ENCODE results near the gene SCGB2A2. TPM values are rescaled to one million over a fixed set of nuclear protein-coding genes. Genes with fewer than 3 reads are reported as not detected.

The SCGB2A2 gene
- polyA plus RNA-seq, 1 of the 3 experiments (the other 2 are of a cell fraction), result not detected

DNA sequence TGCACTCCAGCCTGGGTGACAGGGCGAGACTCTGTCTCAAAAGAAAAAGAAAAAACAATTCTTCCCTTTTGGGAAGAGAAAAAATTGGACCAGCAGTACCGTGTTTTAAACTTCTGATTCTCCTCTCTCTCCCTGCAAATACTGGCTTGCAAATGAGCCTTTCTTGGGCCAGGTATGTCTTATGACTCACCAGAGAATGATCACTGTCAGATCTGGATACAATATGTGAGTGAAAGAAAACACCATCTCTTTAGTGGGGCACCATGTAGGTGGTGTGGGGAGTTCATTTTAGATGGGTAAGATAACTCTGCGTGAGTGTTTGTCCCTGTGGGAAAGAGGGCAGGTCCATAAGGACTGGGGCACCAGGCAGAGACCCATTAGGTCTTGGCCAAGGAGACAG lies 2.4 kb upstream of the SCGB2A2 start:
- Histone ChIP-seq H3K27me3 (ENCODE audit: insufficient read depth) (no peaks in the 10 kb centered on the region; the same call in 1 of the 2 replicates), H3K27ac (ENCODE audit: low read depth in 2 of 2, low read length in 1 of 2) (no peak overlapping the region), H2AFZ (ENCODE audit: low read depth) (no peak overlapping the region), H3K4me2 (no peak overlapping the region), H3K9ac (no peak overlapping the region), H3K9me3 (no peaks in the 10 kb centered on the region), H3F3A (replicated peaks; ENCODE audit: insufficient read depth) (no peaks in the 10 kb centered on the region), H4K20me1 (ENCODE audit: insufficient read depth) (no peaks in the 10 kb centered on the region), H3K36me3 (replicated peaks in 1 of 2; ENCODE audit: control insufficient read depth in 1 of 2, insufficient read depth in 2 of 2, low read length in 1 of 2) (no peaks in the 10 kb centered on the region), H3K4me1 (ENCODE audit: control insufficient read depth in 1 of 2, insufficient read depth in 2 of 2, low read depth in 1 of 2, low read length in 1 of 2) (no peaks in the 10 kb centered on the region), H3K4me3 (ENCODE audit: low read depth in 2 of 2, low read length in 1 of 2) (no peak overlapping the region), H3K79me2 (ENCODE audit: insufficient read depth) (no peaks in the 10 kb centered on the region), H3K9me2 (no peaks in the 10 kb centered on the region)
- ChIA-PET CTCF (interaction anchor here (1.2 to 1.5 kb wide), 2 partner anchors 9 to 44 kb away, joined by 3 read pairs; no protein-coding TSS in a partner anchor), POLR2A (no interaction called here)
- TF ChIP-seq RXRA (IDR thresholded peaks at IDR 0.05; ENCODE audit: borderline replicate concordance, low read depth), result no peak
- TF ChIP-seq GATA2 (CRISPR knock-in tag; IDR thresholded peaks at IDR 0.05), result no peak
- TF ChIP-seq RCOR1 (IDR thresholded peaks at IDR 0.05; ENCODE audit: low read length), result no peak
- no peak for TF ChIP-seq ELF1 (IDR thresholded peaks at IDR 0.05)
- no peak for TF ChIP-seq POLR2AphosphoS5 (IDR thresholded peaks at IDR 0.05; ENCODE audit: low read depth, low read length)
- no peak for TF ChIP-seq JUND (IDR thresholded peaks at IDR 0.05)
- no peak for TF ChIP-seq RAD21 (IDR thresholded peaks at IDR 0.05; ENCODE audit: low read length)
- no peak for TF ChIP-seq RFX5 (IDR thresholded peaks at IDR 0.05; ENCODE audit: low read length)
- TF ChIP-seq, protein P1, sequence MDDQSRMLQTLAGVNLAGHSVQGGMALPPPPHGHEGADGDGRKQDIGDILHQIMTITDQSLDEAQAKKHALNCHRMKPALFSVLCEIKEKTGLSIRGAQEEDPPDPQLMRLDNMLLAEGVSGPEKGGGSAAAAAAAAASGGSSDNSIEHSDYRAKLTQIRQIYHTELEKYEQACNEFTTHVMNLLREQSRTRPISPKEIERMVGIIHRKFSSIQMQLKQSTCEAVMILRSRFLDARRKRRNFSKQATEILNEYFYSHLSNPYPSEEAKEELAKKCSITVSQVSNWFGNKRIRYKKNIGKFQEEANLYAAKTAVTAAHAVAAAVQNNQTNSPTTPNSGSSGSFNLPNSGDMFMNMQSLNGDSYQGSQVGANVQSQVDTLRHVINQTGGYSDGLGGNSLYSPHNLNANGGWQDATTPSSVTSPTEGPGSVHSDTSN (IDR thresholded peaks at IDR 0.05), result no peak
- TF ChIP-seq, protein P2, sequence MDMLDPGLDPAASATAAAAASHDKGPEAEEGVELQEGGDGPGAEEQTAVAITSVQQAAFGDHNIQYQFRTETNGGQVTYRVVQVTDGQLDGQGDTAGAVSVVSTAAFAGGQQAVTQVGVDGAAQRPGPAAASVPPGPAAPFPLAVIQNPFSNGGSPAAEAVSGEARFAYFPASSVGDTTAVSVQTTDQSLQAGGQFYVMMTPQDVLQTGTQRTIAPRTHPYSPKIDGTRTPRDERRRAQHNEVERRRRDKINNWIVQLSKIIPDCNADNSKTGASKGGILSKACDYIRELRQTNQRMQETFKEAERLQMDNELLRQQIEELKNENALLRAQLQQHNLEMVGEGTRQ (IDR thresholded peaks at IDR 0.05; ENCODE audit: borderline replicate concordance, low read depth, low read length), result no peak
- no peak for TF ChIP-seq TCF12 (IDR thresholded peaks at IDR 0.05)
- TF ChIP-seq, protein P3, sequence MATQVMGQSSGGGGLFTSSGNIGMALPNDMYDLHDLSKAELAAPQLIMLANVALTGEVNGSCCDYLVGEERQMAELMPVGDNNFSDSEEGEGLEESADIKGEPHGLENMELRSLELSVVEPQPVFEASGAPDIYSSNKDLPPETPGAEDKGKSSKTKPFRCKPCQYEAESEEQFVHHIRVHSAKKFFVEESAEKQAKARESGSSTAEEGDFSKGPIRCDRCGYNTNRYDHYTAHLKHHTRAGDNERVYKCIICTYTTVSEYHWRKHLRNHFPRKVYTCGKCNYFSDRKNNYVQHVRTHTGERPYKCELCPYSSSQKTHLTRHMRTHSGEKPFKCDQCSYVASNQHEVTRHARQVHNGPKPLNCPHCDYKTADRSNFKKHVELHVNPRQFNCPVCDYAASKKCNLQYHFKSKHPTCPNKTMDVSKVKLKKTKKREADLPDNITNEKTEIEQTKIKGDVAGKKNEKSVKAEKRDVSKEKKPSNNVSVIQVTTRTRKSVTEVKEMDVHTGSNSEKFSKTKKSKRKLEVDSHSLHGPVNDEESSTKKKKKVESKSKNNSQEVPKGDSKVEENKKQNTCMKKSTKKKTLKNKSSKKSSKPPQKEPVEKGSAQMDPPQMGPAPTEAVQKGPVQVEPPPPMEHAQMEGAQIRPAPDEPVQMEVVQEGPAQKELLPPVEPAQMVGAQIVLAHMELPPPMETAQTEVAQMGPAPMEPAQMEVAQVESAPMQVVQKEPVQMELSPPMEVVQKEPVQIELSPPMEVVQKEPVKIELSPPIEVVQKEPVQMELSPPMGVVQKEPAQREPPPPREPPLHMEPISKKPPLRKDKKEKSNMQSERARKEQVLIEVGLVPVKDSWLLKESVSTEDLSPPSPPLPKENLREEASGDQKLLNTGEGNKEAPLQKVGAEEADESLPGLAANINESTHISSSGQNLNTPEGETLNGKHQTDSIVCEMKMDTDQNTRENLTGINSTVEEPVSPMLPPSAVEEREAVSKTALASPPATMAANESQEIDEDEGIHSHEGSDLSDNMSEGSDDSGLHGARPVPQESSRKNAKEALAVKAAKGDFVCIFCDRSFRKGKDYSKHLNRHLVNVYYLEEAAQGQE (IDR thresholded peaks at IDR 0.05; ENCODE audit: low read depth, low read length), result no peak
- no peak for TF ChIP-seq YY1 (IDR thresholded peaks at IDR 0.05; ENCODE audit: low read depth)
- DNase-seq, result no peak
- 23% methylated on average over 3 of the region's 3 CpGs for WGBS (ENCODE audit: low lambda C conversion rate)

DNA sequence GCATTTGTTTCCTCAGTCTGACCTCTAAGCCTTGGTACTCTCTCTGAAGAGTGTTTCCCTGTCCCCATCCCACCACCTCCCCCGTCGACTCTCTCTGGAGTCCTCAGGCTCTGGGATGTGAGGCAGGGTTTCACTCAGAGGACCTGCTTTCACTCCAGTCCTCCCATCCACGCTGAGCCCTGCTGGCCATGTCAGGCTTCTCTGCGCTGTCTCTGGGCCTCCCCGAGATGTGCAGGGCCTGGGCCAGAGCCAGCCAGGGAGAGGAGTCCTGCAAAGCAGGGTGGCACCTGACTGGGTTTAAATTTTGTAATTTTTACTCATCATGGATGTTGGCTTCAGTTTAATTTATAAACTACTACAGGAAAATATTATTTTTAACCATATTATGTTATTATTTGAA lies 3.3 kb downstream of the SCGB2A2 start:
- POLR2A ChIA-PET, result no interaction called here
- H3K27ac ChIP-seq (ENCODE audit: low read depth in 2 of 2, low read length in 1 of 2), result no peak overlapping the region
- no peak overlapping the region for H3K4me3 ChIP-seq (ENCODE audit: low read depth in 2 of 2, low read length in 1 of 2)
- H3K9ac ChIP-seq, result no peak overlapping the region
- CTCF ChIA-PET, result interaction anchor here (1.3 kb wide), 1 partner anchor 37 kb away, joined by 5 read pairs; no protein-coding TSS in a partner anchor
- H3K4me2 ChIP-seq, result no peak overlapping the region
- H3K27me3 ChIP-seq (ENCODE audit: insufficient read depth), result no peaks in the 10 kb centered on the region; the same call in 1 of the 2 replicates
- H3F3A ChIP-seq (replicated peaks; ENCODE audit: insufficient read depth), result no peaks in the 10 kb centered on the region
- no peaks in the 10 kb centered on the region for H3K9me3 ChIP-seq
- no peaks in the 10 kb centered on the region for H3K79me2 ChIP-seq (ENCODE audit: insufficient read depth)
- no peaks in the 10 kb centered on the region for H3K4me1 ChIP-seq (ENCODE audit: control insufficient read depth in 1 of 2, insufficient read depth in 2 of 2, low read depth in 1 of 2, low read length in 1 of 2)
- no peaks in the 10 kb centered on the region for H3K9me2 ChIP-seq
- H3K36me3 ChIP-seq (replicated peaks in 1 of 2; ENCODE audit: control insufficient read depth in 1 of 2, insufficient read depth in 2 of 2, low read length in 1 of 2), result no peaks in the 10 kb centered on the region
- no peak overlapping the region for H2AFZ ChIP-seq (ENCODE audit: low read depth)
- no peaks in the 10 kb centered on the region for H4K20me1 ChIP-seq (ENCODE audit: insufficient read depth)
- no peak for DNase-seq
- 33% methylated on average over 5 of the region's 5 CpGs for WGBS (ENCODE audit: low lambda C conversion rate)
- TF ChIP-seq EZH2phosphoT487 (IDR thresholded peaks at IDR 0.05; ENCODE audit: borderline replicate concordance, low read depth) (no peak), JUND (IDR thresholded peaks at IDR 0.05) (no peak), YY1 (IDR thresholded peaks at IDR 0.05; ENCODE audit: low read depth) (no peak), RXRA (IDR thresholded peaks at IDR 0.05; ENCODE audit: borderline replicate concordance, low read depth) (no peak), MEF2A (IDR thresholded peaks at IDR 0.05; ENCODE audit: borderline replicate concordance, low read depth) (no peak), RAD21 (IDR thresholded peaks at IDR 0.05; ENCODE audit: low read length) (no peak), EP300 (IDR thresholded peaks at IDR 0.05; ENCODE audit: borderline replicate concordance in 1 of 2, low read depth in 1 of 2, low read length in 1 of 2) (no peak)
- TF ChIP-seq, protein P4, sequence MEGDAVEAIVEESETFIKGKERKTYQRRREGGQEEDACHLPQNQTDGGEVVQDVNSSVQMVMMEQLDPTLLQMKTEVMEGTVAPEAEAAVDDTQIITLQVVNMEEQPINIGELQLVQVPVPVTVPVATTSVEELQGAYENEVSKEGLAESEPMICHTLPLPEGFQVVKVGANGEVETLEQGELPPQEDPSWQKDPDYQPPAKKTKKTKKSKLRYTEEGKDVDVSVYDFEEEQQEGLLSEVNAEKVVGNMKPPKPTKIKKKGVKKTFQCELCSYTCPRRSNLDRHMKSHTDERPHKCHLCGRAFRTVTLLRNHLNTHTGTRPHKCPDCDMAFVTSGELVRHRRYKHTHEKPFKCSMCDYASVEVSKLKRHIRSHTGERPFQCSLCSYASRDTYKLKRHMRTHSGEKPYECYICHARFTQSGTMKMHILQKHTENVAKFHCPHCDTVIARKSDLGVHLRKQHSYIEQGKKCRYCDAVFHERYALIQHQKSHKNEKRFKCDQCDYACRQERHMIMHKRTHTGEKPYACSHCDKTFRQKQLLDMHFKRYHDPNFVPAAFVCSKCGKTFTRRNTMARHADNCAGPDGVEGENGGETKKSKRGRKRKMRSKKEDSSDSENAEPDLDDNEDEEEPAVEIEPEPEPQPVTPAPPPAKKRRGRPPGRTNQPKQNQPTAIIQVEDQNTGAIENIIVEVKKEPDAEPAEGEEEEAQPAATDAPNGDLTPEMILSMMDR (IDR thresholded peaks at IDR 0.05), result no peak
- TF ChIP-seq, protein P3 (IDR thresholded peaks at IDR 0.05; ENCODE audit: low read depth, low read length), result no peak
